ENCODE data around the gene FBP1. TPM values are rescaled to one million over a fixed set of nuclear protein-coding genes. Genes with fewer than 3 reads are reported as not detected.

The FBP1 gene
- total RNA-seq, 2 experiments from 2014 or later: 0.39 to 0.47 TPM

DNA sequence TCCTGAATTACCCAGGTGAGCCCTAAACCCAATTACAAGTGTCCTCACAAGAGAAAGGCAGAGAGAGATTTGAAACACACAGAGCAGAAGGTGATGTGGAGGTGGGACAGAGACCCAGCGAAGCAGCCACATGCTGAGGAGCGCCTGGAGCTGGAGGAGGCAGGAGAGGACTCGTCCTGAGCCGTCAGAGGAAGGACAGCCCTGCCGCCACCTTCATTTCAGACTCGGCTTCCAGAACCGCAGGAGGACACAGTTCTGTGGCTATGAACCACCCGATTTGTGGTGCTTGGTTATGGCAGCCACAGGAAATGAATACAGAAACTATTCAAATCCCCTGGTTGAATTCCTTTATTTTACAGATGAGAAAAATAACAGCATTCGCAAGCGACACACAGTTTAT is 16.4 kb upstream of the FBP1 start:
- peaks cover 18% of the 10 kb centered on the region for H3K4me1 Mint-ChIP-seq
- POLR2A ChIA-PET: interaction anchor here (0.7 to 1.3 kb wide), 3 partner anchors 10 to 139 kb away, joined by 3 to 4 read pairs (median 4); no protein-coding TSS in a partner anchor

DNA sequence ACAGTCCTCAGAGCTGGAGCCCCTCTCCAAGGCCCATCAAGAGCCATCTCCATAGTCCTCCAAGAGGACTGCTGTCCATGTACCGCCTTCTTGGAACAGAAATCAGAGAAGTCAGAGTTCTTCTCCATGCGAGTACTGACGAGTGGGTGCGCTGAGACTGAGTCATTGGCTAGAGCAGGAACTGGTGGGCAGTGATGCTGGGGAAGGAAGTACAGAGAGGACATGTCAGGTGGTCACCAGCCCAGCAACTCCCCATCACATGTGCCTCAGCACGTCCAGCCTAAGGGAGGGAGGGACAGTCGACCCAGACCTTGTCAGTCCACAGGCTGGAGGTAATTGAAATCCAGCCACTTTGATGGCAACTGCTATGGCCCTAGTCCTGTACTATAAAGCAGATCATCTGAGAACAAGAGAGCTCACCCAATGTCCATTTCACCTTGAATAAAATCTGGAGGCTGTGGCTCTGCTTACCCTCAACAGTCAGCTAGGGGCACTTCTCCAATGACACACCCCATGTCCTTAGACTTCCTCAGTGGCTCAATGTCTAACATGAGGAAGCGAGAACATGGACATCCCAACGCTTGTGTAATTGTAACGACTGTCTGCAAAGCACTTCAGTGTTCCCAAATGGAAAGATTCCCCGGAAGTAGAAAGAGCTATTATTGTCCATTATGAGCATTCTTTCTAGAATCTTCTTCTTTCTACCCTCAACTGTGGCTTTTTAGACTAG is 15.0 kb upstream of the FBP1 start:
- intact Hi-C loops (cut with DNase I, micrococcal nuclease): no loop called here
- peak; percentile 11 for DNase-seq
- H3K27ac Mint-ChIP-seq: no peak overlapping the region
- ChIA-PET CTCF (no interaction called here), POLR2A (no interaction called here)
- H3K9me3 Mint-ChIP-seq (ENCODE audit: low read depth): no peaks in the 10 kb centered on the region
- H3K27me3 Mint-ChIP-seq: peaks cover 4% of the 10 kb centered on the region
- H3K4me1 Mint-ChIP-seq: peaks cover 18% of the 10 kb centered on the region
- H3K36me3 Mint-ChIP-seq (ENCODE audit: low read depth): no peaks in the 10 kb centered on the region
- H3K4me3 Mint-ChIP-seq: no peak overlapping the region
- no peak for ATAC-seq

More for the DNA sequence above, 16.4 kb upstream of the FBP1 start:
- Mint-ChIP-seq H3K4me3 (peak overlapping the region; percentile 63), H3K9me3 (ENCODE audit: low read depth) (no peaks in the 10 kb centered on the region), H3K27ac (peak overlapping the region; percentile 70), H3K27me3 (peaks cover 4% of the 10 kb centered on the region), H3K36me3 (ENCODE audit: low read depth) (no peaks in the 10 kb centered on the region)
- CTCF ChIA-PET: interaction anchor here (0.6 to 3.4 kb wide), 3 partner anchors 13 to 107 kb away, joined by 3 to 23 read pairs (median 8); no protein-coding TSS in a partner anchor
- DNase-seq: peak; percentile 23
- intact Hi-C loops (cut with DNase I, micrococcal nuclease): loop anchor here in 1 of 2 experiments (1.0 kb wide), 1 partner anchor 71 kb away; the partner anchor contains the start of gene AOPEP
- ATAC-seq: peak; percentile 13

DNA sequence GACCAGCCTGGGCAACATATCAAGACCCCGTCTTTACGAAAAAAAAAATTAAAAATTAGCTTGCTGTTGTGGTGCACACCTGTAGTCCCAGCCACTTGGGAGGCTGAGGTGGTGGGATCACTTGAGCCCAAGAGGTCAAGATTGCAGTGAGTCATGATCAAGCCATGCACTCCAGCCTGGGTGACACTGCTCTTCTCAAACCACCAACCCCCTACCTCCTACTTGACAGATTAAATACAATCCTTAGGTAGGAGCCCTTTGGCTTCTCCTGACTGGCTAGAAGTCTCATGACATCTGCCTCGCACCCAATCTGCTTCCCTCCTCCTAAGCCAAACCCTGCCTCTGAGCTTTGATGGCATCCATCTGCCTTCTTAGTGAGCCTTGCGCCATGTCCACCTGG is 11.6 kb upstream of the FBP1 start:
- Mint-ChIP-seq H3K27ac (no peak overlapping the region), H3K9me3 (ENCODE audit: low read depth) (no peaks in the 10 kb centered on the region), H3K27me3 (peaks cover 4% of the 10 kb centered on the region), H3K36me3 (ENCODE audit: low read depth) (no peaks in the 10 kb centered on the region), H3K4me3 (no peak overlapping the region), H3K4me1 (peaks cover 8% of the 10 kb centered on the region)
- ChIA-PET POLR2A (no interaction called here), CTCF (no interaction called here)
- ATAC-seq: no peak
- intact Hi-C loops (cut with DNase I, micrococcal nuclease): no loop called here
- DNase-seq: no peak

DNA sequence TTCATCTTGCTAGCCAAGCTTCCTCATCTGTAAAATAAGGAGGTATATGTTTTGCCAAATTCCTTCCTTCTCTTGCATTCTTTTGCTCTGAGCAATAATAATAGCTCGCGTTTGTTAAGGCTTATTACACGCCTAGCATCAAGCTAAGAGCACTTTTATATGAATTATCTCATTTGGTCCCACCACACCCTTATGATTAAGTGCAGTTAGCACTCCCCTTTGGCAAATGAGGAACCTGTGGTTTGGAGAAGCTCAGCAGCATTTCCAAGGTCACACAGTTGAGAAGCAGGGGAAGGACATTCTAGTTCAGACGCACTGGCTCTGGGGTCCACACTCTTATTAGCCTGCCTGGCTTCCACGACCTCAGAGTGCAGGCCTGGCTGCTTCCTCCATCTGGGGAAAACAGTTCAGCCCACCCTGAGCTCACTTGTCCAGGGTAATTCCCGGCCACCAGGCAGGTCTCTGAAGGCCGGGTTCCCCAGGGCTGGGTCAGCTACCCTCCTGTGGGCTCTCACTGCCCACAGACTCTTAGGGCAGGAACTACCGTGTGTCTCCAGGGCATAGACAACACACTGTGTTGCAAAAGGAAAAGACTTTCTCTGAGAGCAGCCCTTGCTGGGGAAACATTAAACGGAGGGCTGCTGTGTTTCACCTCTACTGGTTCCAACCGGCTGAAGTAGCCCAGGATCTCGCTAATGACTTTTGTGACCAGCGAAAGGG is 9.9 kb upstream of the FBP1 start:
- CTCF ChIA-PET: interaction anchor here (0.6 to 0.9 kb wide), 2 partner anchors 10 to 43 kb away, joined by 3 read pairs; partner anchors contain the start of gene FBP1
- H3K27ac Mint-ChIP-seq: no peak overlapping the region
- POLR2A ChIA-PET: interaction anchor here (0.8 kb wide), 1 partner anchor 91 kb away, joined by 3 read pairs; no protein-coding TSS in a partner anchor

DNA sequence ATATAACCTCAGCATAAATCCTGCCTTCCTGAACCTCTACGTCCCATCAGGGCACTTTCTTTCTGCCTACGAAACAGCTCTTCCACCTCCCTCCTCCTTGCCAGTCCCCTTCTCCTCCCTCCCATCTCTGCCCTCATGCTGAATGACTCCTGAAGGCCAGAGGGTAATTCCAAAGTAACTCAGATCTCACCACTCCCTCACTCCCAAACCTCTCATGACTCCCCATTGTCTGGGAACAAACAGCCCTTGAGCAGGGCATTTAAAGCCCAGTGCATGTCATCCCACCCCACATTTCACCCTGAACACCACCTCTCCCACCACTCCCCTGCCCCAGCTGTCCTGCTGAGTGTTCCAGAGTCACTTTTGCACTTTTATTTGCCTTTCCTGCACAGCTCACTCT is 8.9 kb upstream of the FBP1 start:
- no peak overlapping the region for H3K4me3 Mint-ChIP-seq
- H3K36me3 Mint-ChIP-seq (ENCODE audit: low read depth): no peaks in the 10 kb centered on the region
- no peaks in the 10 kb centered on the region for H3K9me3 Mint-ChIP-seq (ENCODE audit: low read depth)
- H3K27ac Mint-ChIP-seq: no peak overlapping the region
- POLR2A ChIA-PET: no interaction called here
- H3K4me1 Mint-ChIP-seq: no peaks in the 10 kb centered on the region
- CTCF ChIA-PET: no interaction called here
- peaks cover 2% of the 10 kb centered on the region for H3K27me3 Mint-ChIP-seq
- no peak for DNase-seq
- intact Hi-C loops (cut with DNase I, micrococcal nuclease): no loop called here
- ATAC-seq: no peak

More for the DNA sequence above, 9.9 kb upstream of the FBP1 start:
- ATAC-seq: no peak
- DNase-seq: no peak
- Mint-ChIP-seq H3K4me1 (no peaks in the 10 kb centered on the region), H3K9me3 (ENCODE audit: low read depth) (no peaks in the 10 kb centered on the region), H3K4me3 (no peak overlapping the region), H3K36me3 (ENCODE audit: low read depth) (no peaks in the 10 kb centered on the region), H3K27me3 (peaks cover 2% of the 10 kb centered on the region)
- intact Hi-C loops (cut with DNase I, micrococcal nuclease): no loop called here

DNA sequence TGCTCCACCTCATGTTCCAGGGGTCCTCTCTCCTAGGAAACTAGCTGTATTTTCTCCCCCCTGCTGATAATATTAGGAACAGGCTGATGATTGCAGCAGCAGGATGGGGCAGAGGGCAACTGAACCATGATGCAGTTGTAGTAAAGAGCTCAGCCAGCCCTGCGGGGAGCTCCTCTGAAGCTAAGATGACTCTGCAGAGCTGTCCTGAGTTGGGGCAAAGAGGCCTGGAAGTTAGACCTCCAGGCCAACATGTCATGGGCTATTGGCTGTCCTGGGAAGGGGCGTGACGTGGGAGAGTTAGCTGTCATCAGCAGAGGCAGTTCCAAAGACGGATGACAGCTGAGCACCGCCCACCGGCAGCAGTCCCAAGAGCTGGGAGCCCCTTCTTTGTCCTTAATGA is 6.6 kb upstream of the FBP1 start:
- no peak for DNase-seq
- no peak for ATAC-seq
- Mint-ChIP-seq H3K4me1 (no peaks in the 10 kb centered on the region), H3K9me3 (ENCODE audit: low read depth) (no peaks in the 10 kb centered on the region), H3K27ac (no peak overlapping the region), H3K36me3 (ENCODE audit: low read depth) (no peaks in the 10 kb centered on the region), H3K4me3 (no peak overlapping the region), H3K27me3 (peaks cover 2% of the 10 kb centered on the region)
- intact Hi-C loops (cut with DNase I, micrococcal nuclease): no loop called here
- ChIA-PET CTCF (interaction anchor here (0.8 kb wide), 1 partner anchor 11 kb away, joined by 3 read pairs; no protein-coding TSS in a partner anchor), POLR2A (interaction anchor here (0.8 kb wide), 1 partner anchor 10 kb away, joined by 3 read pairs; no protein-coding TSS in a partner anchor)

DNA sequence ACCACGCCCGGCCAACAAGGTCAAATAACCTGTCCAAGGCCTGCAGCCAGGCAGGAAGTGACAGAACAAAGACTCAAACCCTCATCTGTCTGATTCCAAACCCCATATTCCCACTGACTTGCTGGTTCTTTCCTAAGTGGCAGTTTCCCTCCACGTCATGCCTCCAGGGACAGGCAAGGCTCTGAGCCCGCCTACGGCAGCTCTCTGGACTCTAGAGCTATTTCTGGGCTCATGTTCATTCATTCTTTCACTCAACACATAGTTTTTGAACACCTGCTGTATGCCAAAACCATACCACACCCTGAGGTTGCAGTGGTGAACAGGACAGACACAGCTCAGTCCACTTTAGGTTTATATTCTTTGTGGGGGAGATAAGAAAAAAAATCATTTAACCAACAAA is 5.2 kb upstream of the FBP1 start:
- peaks cover 6% of the 10 kb centered on the region for H3K4me1 Mint-ChIP-seq
- H3K36me3 Mint-ChIP-seq (ENCODE audit: low read depth): no peaks in the 10 kb centered on the region
- H3K27me3 Mint-ChIP-seq: peaks cover 2% of the 10 kb centered on the region
- intact Hi-C loops (cut with DNase I, micrococcal nuclease): no loop called here
- DNase-seq (no peak), ATAC-seq (no peak)
- ChIA-PET CTCF (interaction anchor here (0.6 kb wide), 1 partner anchor 26 kb away, joined by 7 read pairs; no protein-coding TSS in a partner anchor), POLR2A (no interaction called here)
- H3K9me3 Mint-ChIP-seq (ENCODE audit: low read depth): no peaks in the 10 kb centered on the region
- no peak overlapping the region for H3K4me3 Mint-ChIP-seq
- H3K27ac Mint-ChIP-seq: no peak overlapping the region

DNA sequence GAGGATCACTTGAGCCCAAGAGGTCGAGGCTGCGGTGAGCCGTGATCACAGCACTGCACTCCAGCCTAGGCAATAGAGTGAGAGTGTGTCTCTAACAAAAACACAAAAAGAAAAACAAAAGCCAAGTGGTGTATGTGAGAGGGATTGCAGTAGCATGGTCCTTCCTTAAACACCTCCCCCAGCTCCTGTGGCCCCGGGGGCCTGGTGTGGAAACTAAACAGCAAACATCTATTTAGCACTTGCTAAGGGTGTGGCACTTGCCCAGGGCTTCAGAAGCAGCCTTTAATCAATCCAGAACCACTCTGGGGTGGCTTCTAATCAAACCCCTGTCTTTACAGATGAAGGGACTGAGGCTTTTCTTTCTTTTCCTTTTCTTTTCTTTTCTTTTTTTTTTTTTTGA is 4.4 kb upstream of the FBP1 start:
- H3K27ac Mint-ChIP-seq: no peak overlapping the region
- intact Hi-C loops (cut with DNase I, micrococcal nuclease): no loop called here
- peaks cover 3% of the 10 kb centered on the region for H3K27me3 Mint-ChIP-seq
- H3K4me3 Mint-ChIP-seq: no peak overlapping the region
- no peaks in the 10 kb centered on the region for H3K36me3 Mint-ChIP-seq (ENCODE audit: low read depth)
- H3K4me1 Mint-ChIP-seq: peaks cover 11% of the 10 kb centered on the region
- ChIA-PET POLR2A (no interaction called here), CTCF (interaction anchor here (0.6 kb wide), 1 partner anchor 25 kb away, joined by 7 read pairs; no protein-coding TSS in a partner anchor)
- DNase-seq: no peak
- no peaks in the 10 kb centered on the region for H3K9me3 Mint-ChIP-seq (ENCODE audit: low read depth)
- no peak for ATAC-seq

DNA sequence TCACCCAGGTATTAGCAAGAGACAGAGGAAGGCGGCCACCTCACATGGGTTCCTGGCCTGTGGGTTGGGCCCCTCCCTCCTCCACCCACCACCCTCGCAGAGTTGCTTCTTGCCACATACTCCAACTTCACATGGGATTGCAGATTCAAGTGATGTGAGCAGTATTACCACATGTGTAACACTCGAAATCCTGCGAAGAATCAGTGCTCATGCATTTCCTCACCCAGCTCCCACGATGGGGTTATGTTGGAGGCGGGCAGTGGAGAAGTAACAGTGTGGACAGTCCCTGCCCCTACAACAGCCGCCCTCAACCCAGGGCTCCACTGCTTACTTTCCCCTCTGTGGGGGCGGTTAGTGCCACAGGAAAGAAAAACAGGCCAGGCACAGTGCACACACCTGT is 3.9 kb upstream of the FBP1 start:
- Mint-ChIP-seq H3K9me3 (ENCODE audit: low read depth) (no peaks in the 10 kb centered on the region), H3K27ac (no peak overlapping the region), H3K36me3 (ENCODE audit: low read depth) (no peaks in the 10 kb centered on the region), H3K27me3 (peaks cover 7% of the 10 kb centered on the region), H3K4me3 (no peak overlapping the region), H3K4me1 (peaks cover 15% of the 10 kb centered on the region)
- DNase-seq (no peak), ATAC-seq (no peak)
- POLR2A ChIA-PET: no interaction called here
- intact Hi-C loops (cut with DNase I, micrococcal nuclease): no loop called here
- CTCF ChIA-PET: no interaction called here

DNA sequence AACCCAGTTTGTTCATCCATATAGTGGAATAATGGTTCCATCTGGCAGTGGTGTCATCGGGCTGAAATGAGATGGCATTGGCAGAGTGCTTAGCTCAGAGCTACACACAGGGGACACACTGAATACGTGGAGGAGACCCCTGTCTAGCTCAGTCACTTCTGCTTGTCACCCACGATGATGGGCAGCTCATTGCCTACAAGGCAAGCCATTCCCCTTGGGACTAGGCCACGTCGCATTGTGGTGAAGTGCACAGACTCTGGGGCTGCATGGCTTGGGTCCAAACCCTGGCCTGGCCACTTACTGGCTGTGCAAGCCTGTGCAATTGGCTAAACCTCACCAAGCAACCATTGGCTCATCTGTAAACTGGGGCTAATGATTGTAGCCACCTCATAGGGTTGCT is 3.2 kb upstream of the FBP1 start:
- Mint-ChIP-seq H3K9me3 (ENCODE audit: low read depth) (no peaks in the 10 kb centered on the region), H3K27me3 (peaks cover 10% of the 10 kb centered on the region), H3K27ac (no peak overlapping the region), H3K4me1 (peaks cover 15% of the 10 kb centered on the region), H3K4me3 (no peak overlapping the region), H3K36me3 (ENCODE audit: low read depth) (no peaks in the 10 kb centered on the region)
- POLR2A ChIA-PET: no interaction called here
- DNase-seq (no peak), ATAC-seq (no peak)
- intact Hi-C loops (cut with DNase I, micrococcal nuclease): no loop called here
- CTCF ChIA-PET: interaction anchor here (0.7 kb wide), 1 partner anchor 29 kb away, joined by 3 read pairs; no protein-coding TSS in a partner anchor

DNA sequence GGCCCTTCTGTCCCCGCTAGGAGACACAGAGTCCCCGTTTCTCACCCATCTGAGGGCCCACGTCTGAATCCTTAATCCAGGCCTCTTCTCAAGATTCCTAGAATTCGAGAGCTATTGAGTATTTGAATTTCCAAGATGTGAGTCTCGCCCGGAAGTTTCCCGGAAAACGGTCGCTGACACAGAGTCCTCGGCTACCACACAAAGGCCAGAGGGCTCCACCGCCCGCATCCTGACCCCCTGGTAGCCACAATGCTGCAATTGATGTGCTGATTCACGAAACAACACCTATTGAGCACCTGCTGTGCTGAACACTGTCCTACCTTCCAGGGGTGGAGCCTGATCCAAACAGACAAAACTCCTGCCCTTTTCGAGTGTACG is 670 bp upstream of the FBP1 start:
- Mint-ChIP-seq H3K4me1 (peaks cover 15% of the 10 kb centered on the region), H3K27ac (peak overlapping the region; percentile 63), H3K27me3 (peaks cover 11% of the 10 kb centered on the region), H3K9me3 (ENCODE audit: low read depth) (no peaks in the 10 kb centered on the region), H3K4me3 (peak overlapping the region; percentile 72), H3K36me3 (ENCODE audit: low read depth) (no peaks in the 10 kb centered on the region)
- POLR2A ChIA-PET: interaction anchor here (1.4 kb wide), 1 partner anchor 17 kb away, joined by 3 read pairs; no protein-coding TSS in a partner anchor
- DNase-seq (no peak), ATAC-seq (no peak)
- intact Hi-C loops (cut with DNase I, micrococcal nuclease): no loop called here
- CTCF ChIA-PET: interaction anchor here (1.2 to 1.4 kb wide), 2 partner anchors 9 to 29 kb away, joined by 3 read pairs; no protein-coding TSS in a partner anchor

Data from activated CD4-positive, alpha-beta T cell treated with anti-CD3 and anti-CD28 coated beads for 36 hours (primary cell).